ENCODE results near the gene PTPRD.

- TF ChIP-seq POLR2AphosphoS5 (IDR thresholded peaks at IDR 0.05; ENCODE audit: low read depth, low read length), result no peak
- no peak for TF ChIP-seq POLR2A (IDR thresholded peaks at IDR 0.05; ENCODE audit: low read depth, low read length)
- no peak for TF ChIP-seq TAF1 (IDR thresholded peaks at IDR 0.05; ENCODE audit: borderline replicate concordance, low read depth, low read length)
Measured at GRCh38 chr9:9275601-9276000, 1337.2 kb downstream of the PTPRD start.

Measured in GM12892 (cell line).